HepG2 (cell line): ENCODE results near the gene C14orf93. TPM values are rescaled to one million over a fixed set of nuclear protein-coding genes. Genes with fewer than 3 reads are reported as not detected.
A peak's percentile ranks its signal among the peaks of the same experiment; 100 is the strongest.

Experiments
- AGO1 ChIP-seq: fragments of 200-400 bp; formaldehyde crosslinking; IDR thresholded peaks from 2 replicates; pipeline ENCODE4 v1.6.1; 2017; ENCODE audit warnings: mild to moderate bottlenecking, low read depth, low read length, moderate library complexity; ENCODE audit not compliant: poor library complexity, severe bottlenecking
- BATF2 ChIP-seq: sonication (generic); formaldehyde crosslinking; IDR thresholded peaks from 2 replicates; pipeline ENCODE4 v1.8.0; 2022; ENCODE audit warnings: mild to moderate bottlenecking, missing genetic modification reagents, moderate library complexity
- CBX5 ChIP-seq: sonication (generic); formaldehyde crosslinking; IDR thresholded peaks from 2 replicates; pipeline ENCODE4 v1.4.0; 2020; ENCODE audit warnings: missing genetic modification reagents, borderline replicate concordance
- CHD2 ChIP-seq: IDR thresholded peaks from 2 replicates; pipeline ENCODE4 v1.6.1; 2011; ENCODE audit warnings: low read depth, low read length, improper control_type of control experiment
- CHD4 ChIP-seq: fragments of 200-600 bp; sonication (generic); IDR thresholded peaks from 2 replicates; pipeline ENCODE4 v1.7.0; 2017; ENCODE audit warnings: mild to moderate bottlenecking, low read length, borderline replicate concordance
- DDIT3 ChIP-seq: sonication (generic); formaldehyde crosslinking; IDR thresholded peaks from 2 replicates; pipeline ENCODE4 v1.4.0; 2020; ENCODE audit warnings: mild to moderate bottlenecking, missing genetic modification reagents
- E2F2 ChIP-seq: sonication (generic); formaldehyde crosslinking; IDR thresholded peaks from 2 replicates; pipeline ENCODE4 v1.4.0; 2020; ENCODE audit warnings: missing genetic modification reagents, borderline replicate concordance
- EEA1 ChIP-seq: sonication (generic); formaldehyde crosslinking; IDR thresholded peaks from 2 replicates; pipeline ENCODE4 v1.5.1; 2020; ENCODE audit warnings: mild to moderate bottlenecking, missing genetic modification reagents, borderline replicate concordance
- FOXA3 ChIP-seq: IDR thresholded peaks from 2 replicates; pipeline ENCODE4 v1.6.1; 2016; ENCODE audit warnings: missing genetic modification reagents, missing compliant biosample characterization
- GABPB1 ChIP-seq: IDR thresholded peaks from 2 replicates; pipeline ENCODE4 v1.6.1; 2016; ENCODE audit warnings: mild to moderate bottlenecking, missing genetic modification reagents, moderate library complexity, missing compliant biosample characterization
- IRX3 ChIP-seq: sonication (generic); formaldehyde crosslinking; IDR thresholded peaks from 2 replicates; pipeline ENCODE4 v1.8.1; 2023; ENCODE audit warnings: mild to moderate bottlenecking, low read depth, missing genetic modification reagents, borderline replicate concordance
- JUND ChIP-seq: sonication (generic); formaldehyde crosslinking; IDR thresholded peaks from 2 replicates; pipeline ENCODE4 v1.8.0; 2022; ENCODE audit warnings: mild to moderate bottlenecking, missing genetic modification reagents
- MAFG ChIP-seq: sonication (generic); formaldehyde crosslinking; IDR thresholded peaks from 2 replicates; pipeline ENCODE4 v1.5.1; 2020; ENCODE audit warnings: mild to moderate bottlenecking, missing genetic modification reagents
- MAZ ChIP-seq, 2 experiments: sonication (generic) in 1 of 2; formaldehyde crosslinking in 1 of 2; IDR thresholded peaks; 2 replicates each; pipeline versions ENCODE4 v1.5.0 to v1.6.1; 2012 to 2020; ENCODE audit warnings: low read depth in 2 of 2, mild to moderate bottlenecking in 2 of 2, borderline replicate concordance in 1 of 2, improper control_type of control experiment in 1 of 2, low read length in 1 of 2, missing genetic modification reagents in 1 of 2, moderate library complexity in 1 of 2
- RBAK ChIP-seq: sonication (generic); formaldehyde crosslinking; IDR thresholded peaks from 2 replicates; pipeline ENCODE4 v1.5.1; 2020; ENCODE audit warnings: mild to moderate bottlenecking, missing genetic modification reagents
- RBM22 ChIP-seq: fragments of 200-400 bp; formaldehyde crosslinking; optimal IDR thresholded peaks from 2 replicates; pipeline ENCODE3; 2017; ENCODE audit warnings: mild to moderate bottlenecking, low read length, moderate library complexity
- ZFAT ChIP-seq: sonication (generic); formaldehyde crosslinking; conservative IDR thresholded peaks from 2 replicates; pipeline ENCODE4 v1.8.1; 2023; ENCODE audit warnings: missing genetic modification reagents, inconsistent platforms
- ZFP90 ChIP-seq: sonication (generic); formaldehyde crosslinking; IDR thresholded peaks from 2 replicates; pipeline ENCODE4 v1.8.0; 2022; ENCODE audit warnings: missing genetic modification reagents, mild to moderate bottlenecking, inconsistent platforms, borderline replicate concordance
- ZNF414 ChIP-seq: sonication (generic); formaldehyde crosslinking; IDR thresholded peaks from 2 replicates; pipeline ENCODE4 v1.5.0; 2020; ENCODE audit warnings: missing genetic modification reagents
- ZNF704 ChIP-seq: sonication (generic); formaldehyde crosslinking; IDR thresholded peaks from 2 replicates; pipeline ENCODE4 v1.8.1; 2023; ENCODE audit warnings: mild to moderate bottlenecking, inconsistent platforms, moderate library complexity, missing genetic modification reagents, borderline replicate concordance
- ZNF724P ChIP-seq: sonication (generic); formaldehyde crosslinking; IDR thresholded peaks from 2 replicates; pipeline ENCODE4 v1.8.0; 2022; ENCODE audit warnings: missing genetic modification reagents, borderline replicate concordance
- ZNF75D ChIP-seq: sonication (generic); formaldehyde crosslinking; IDR thresholded peaks from 2 replicates; pipeline ENCODE4 v1.8.1; 2023; ENCODE audit warnings: missing genetic modification reagents, mild to moderate bottlenecking, borderline replicate concordance
- ZXDC ChIP-seq: sonication (generic); formaldehyde crosslinking; IDR thresholded peaks from 2 replicates; pipeline ENCODE4 v1.5.0; 2020; ENCODE audit warnings: mild to moderate bottlenecking, missing genetic modification reagents
- polyA plus RNA-seq, 8 experiments: library from polyadenylated mRNA; depleted of rRNA in 3 of 8; stranded (reverse) in 7 of 8; unstranded in 1 of 8; fragments of >200 nt; fragmentation: Illumina TruSeq in 4 of 8; extraction: Trizol in 4 of 8; gene quantifications; 2 replicates each; pipeline versions ENCODE4 v1.2.1 to v1.2.3, GENCODE V29; 2011 to 2016; ENCODE audit warnings: low read depth in 4 of 8, missing spikeins in 1 of 8, mixed read lengths in 1 of 8; ENCODE audit not compliant: insufficient read depth in 1 of 8
- total RNA-seq, 5 experiments: library from RNA; depleted of rRNA; stranded (reverse); fragments of >200 nt; fragmentation: Illumina TruSeq; extraction: Trizol; gene quantifications; 2 replicates each; pipeline ENCODE4 v1.2.3, GENCODE V29; 2016; ENCODE audit warnings: low read depth in 1 of 5

The C14orf93 gene
- total and polyA plus RNA-seq, 2 of the 13 experiments (the other 11 are each of a cell fraction or from before 2014, with no cell fraction given), result 11.4 to 22.5 TPM

- TF ChIP-seq MAFG (CRISPR knock-in tag) (no peak), JUND (CRISPR knock-in tag) (no peak), ZNF75D (CRISPR knock-in tag) (no peak), MAZ (IDR thresholded peaks at IDR 0.05; ENCODE audit: borderline replicate concordance, low read depth, low read length) (no peak), MAZ (CRISPR knock-in tag; IDR thresholded peaks at IDR 0.05; ENCODE audit: low read depth) (no peak), ZFP90 (CRISPR knock-in tag) (no peak), E2F2 (CRISPR knock-in tag) (no peak), RBM22 (no peak), ZFAT (CRISPR knock-in tag) (no peak), FOXA3 (CRISPR knock-in tag) (no peak), AGO1 (no peak), ZNF414 (CRISPR knock-in tag) (no peak), ZNF724P (CRISPR knock-in tag) (no peak), CHD2 (no peak), BATF2 (CRISPR knock-in tag) (no peak), DDIT3 (CRISPR knock-in tag) (no peak), ZNF704 (CRISPR knock-in tag) (peak; percentile 11; the same call in 1 of the 2 replicates), IRX3 (CRISPR knock-in tag) (no peak), RBAK (no peak), GABPB1 (CRISPR knock-in tag) (no peak), CHD4 (no peak), CBX5 (CRISPR knock-in tag) (peak; percentile 55; the same call in 1 of the 2 replicates), ZXDC (CRISPR knock-in tag) (no peak; the same call in 1 of the 2 replicates), EEA1 (no peak; the same call in 1 of the 2 replicates)
These were observed 23.3 kb upstream of the C14orf93 start (continued) for GRCh38 chr14:23033251-23033727.
